H54 (cell line): ENCODE results near the gene PHEX.

ENCODE experiments used
- DNase-seq: peaks from one replicate; pipeline ENCODE4 v3.0.0; 2011; ENCODE audit warnings: low spot score, mixed read lengths; ENCODE audit not compliant: insufficient read length
- FAIRE-seq: peaks from 3 replicates; lab custom pipeline; 2011; peaks lifted over from hg19 to GRCh38; lab: Jason Lieb, UNC
- POLR2A ChIP-seq: IDR thresholded peaks from 2 replicates; pipeline ENCODE4 v1.6.1; 2011; ENCODE audit warnings: low read depth, mild to moderate bottlenecking, low read length

The PHEX gene

GRCh38 chrX:22097012-22097694, 65.0 kb downstream of the PHEX start:
- DNase-seq, result peak; percentile 1
- no peak for FAIRE-seq
- no peak for TF ChIP-seq POLR2A

- no peak for DNase-seq
- no peak for FAIRE-seq
- no peak for TF ChIP-seq POLR2A
Observed at GRCh38 chrX:22105231-22105630, 73.1 kb downstream of the PHEX start.

GRCh38 chrX:22105971-22106370, 73.8 kb downstream of the PHEX start:
- DNase-seq, result no peak
- TF ChIP-seq POLR2A, result no peak
- no peak for FAIRE-seq

DNA sequence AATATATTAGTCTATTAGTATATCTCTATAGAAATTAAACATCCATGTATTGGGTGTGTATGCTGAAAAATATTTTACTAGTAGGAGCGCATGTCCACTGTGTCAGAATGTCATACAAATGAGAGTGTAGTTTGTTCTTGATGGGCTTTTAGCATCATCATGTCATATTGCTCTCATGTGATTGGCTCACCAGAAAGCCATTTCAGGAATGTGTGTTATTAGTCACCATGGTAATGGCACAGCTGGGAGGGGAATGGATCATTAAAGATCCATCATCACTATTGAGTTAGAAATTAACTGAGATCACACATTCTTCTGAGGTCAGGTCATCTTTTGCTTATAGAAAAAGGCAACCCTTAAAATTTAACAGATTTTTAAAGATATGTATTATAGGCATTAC, 77.3 kb downstream of the PHEX start:
- no peak for DNase-seq
- TF ChIP-seq POLR2A, result no peak
- FAIRE-seq, result no peak

DNA sequence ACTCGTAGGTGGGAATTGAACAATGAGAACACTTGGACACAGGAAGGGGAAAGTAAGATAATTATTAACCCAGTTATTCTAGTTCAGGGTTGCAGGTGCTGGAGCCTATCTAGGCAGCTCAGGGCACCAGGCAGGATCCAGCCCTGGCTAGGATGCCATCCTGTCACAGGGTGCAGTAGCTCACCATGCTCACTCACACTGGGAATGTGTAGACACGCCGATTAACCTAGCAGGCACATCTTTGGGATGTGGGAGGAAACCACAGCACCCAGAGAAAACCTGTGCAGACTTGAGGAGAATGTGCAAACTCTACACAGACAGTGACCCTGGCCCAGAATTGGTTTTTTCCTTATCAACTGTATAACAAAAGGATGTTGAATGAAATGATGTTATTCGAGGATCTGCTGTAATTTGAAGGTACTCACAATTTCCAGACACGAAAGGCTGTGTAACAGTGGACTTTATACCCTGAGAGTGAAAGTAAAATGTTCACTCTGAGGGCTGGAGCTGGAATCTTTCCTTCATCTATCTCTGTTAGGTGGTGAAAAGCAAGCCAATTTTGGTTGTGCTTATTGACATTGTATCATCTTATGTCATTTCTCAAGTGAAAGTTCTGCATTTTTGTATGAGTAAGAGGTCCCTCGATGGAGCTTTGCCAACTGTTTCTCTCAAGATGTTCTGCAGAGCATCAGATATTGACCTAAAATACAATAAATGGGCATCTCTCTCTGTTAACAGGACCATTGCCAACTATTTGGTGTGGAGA, 78.8 kb downstream of the PHEX start:
- DNase-seq, result no peak
- FAIRE-seq, result no peak
- TF ChIP-seq POLR2A, result no peak

DNA sequence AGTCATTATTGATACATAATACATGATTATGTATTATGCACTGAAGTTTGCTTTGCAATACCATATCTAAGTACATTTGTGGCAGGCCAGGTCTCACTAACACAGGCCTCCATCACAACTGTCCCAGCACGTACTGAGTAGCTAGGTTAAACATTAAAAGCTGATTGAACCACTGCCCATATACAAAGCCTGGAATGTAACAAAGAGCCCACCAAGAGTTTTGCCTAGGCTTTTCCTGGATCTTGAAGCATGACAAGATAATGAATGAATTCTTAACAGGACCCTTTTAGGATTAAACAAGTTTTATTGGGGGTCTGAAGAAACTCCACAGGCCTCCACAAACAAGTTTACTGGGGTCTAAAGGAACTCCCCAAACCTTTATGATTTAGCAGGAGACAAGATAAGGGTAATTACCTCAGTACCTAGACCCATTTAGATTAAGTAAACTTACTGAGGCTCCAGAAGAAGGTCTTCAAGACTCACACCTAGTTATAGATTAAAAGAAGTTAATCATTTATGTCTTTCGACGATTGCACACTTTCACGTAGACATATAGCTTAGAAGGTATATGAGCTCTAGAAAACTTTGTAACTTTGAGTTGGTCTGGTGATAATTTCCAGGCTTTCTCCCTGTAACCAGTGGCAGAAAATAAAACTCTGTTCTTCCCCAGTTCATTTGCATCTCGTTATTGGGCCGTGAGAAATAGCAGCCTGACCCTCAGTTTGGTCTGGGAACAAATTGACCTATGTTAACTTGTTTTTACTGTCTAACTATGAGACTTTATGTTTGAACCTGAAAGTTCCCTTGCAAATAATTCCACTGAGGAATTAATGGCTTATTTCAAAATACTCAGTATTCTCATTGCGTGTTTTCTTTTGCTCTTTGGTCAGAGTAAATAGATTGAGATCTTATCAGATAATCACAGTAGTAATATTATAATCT, 84.8 kb downstream of the PHEX start:
- TF ChIP-seq POLR2A, result no peak
- FAIRE-seq, result no peak
- no peak for DNase-seq

GRCh38 chrX:22117633-22118032, 85.5 kb downstream of the PHEX start:
- DNase-seq (no peak), FAIRE-seq (no peak)
- TF ChIP-seq POLR2A, result no peak

- TF ChIP-seq POLR2A, result no peak
- DNase-seq (no peak), FAIRE-seq (no peak)
Observed at GRCh38 chrX:22118161-22118830, 86.2 kb downstream of the PHEX start.

GRCh38 chrX:22121161-22121560, 89.0 kb downstream of the PHEX start:
- TF ChIP-seq POLR2A, result no peak
- no peak for FAIRE-seq
- DNase-seq, result no peak

- TF ChIP-seq POLR2A, result no peak
- FAIRE-seq (no peak), DNase-seq (no peak)
Observed at GRCh38 chrX:22122510-22122909, 90.4 kb downstream of the PHEX start.

DNA sequence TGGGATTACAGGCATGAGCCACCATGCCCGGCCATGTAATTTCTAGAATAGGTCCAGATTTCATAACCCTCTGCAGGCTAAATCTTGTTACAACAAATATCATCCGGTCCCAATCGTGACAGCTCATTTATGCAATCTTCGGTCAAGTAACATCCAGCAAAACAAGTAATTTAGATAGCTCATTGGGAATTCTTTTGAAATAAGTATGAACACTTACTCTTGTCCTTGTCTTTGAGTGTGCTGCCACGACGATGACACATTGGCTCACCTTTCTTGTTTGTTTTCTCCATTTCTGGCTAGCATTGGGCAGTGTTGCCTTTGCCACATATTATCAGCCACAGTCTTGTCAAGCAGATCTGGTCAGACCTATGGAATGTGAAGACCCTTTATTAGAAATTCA, 92.0 kb downstream of the PHEX start:
- FAIRE-seq, result no peak
- DNase-seq, result no peak
- no peak for TF ChIP-seq POLR2A

GRCh38 chrX:22125481-22125880, 93.4 kb downstream of the PHEX start:
- TF ChIP-seq POLR2A, result no peak
- DNase-seq, result no peak
- no peak for FAIRE-seq

GRCh38 chrX:22126327-22126726, 94.2 kb downstream of the PHEX start:
- FAIRE-seq (no peak), DNase-seq (no peak)
- TF ChIP-seq POLR2A, result no peak
